ENCODE measurements around the gene GASK1B. TPM values are rescaled to one million over a fixed set of nuclear protein-coding genes. Genes with fewer than 3 reads are reported as not detected.

The GASK1B gene
- total RNA-seq, 2 donors from 2014 or later = 15.5 to 22.3 TPM

DNA sequence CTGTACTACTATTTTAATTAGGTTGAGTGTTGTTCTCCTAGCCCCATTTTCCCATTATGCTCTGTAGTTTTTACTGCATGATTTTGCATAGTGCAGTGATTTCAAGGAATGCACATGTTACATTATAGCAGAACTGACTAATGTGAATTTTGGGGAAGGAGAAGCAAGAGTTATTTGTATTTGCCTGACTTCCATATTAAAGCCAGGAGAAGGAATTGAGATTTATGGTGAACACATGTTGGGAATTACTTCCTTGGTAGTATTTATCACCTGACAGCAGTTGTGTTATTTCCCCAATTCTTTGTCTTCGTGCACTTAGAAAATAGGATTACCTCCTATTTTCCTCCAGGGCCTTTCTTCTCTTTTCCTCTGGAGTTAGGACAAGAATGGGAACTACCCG, 40.6 kb upstream of the GASK1B start:
- intact Hi-C loops (cut with DNase I) = no loop called here
- Histone ChIP-seq H3K4me3 (no peak overlapping the region), H3K4me1 (peaks cover 15% of the 10 kb centered on the region), H3K9me3 (no peaks in the 10 kb centered on the region), H3K36me3 (replicated peaks in 1 of 2; ENCODE audit: insufficient read depth in 1 of 2, low read depth in 2 of 2) (no peaks in the 10 kb centered on the region), H3K27me3 (no peaks in the 10 kb centered on the region), H3K27ac (no peak overlapping the region)
- no peak for ATAC-seq
- no peak for DNase-seq
- TF ChIP-seq, protein P1, sequence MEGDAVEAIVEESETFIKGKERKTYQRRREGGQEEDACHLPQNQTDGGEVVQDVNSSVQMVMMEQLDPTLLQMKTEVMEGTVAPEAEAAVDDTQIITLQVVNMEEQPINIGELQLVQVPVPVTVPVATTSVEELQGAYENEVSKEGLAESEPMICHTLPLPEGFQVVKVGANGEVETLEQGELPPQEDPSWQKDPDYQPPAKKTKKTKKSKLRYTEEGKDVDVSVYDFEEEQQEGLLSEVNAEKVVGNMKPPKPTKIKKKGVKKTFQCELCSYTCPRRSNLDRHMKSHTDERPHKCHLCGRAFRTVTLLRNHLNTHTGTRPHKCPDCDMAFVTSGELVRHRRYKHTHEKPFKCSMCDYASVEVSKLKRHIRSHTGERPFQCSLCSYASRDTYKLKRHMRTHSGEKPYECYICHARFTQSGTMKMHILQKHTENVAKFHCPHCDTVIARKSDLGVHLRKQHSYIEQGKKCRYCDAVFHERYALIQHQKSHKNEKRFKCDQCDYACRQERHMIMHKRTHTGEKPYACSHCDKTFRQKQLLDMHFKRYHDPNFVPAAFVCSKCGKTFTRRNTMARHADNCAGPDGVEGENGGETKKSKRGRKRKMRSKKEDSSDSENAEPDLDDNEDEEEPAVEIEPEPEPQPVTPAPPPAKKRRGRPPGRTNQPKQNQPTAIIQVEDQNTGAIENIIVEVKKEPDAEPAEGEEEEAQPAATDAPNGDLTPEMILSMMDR (IDR thresholded peaks at IDR 0.05) = no peak
- TF ChIP-seq POLR2A (IDR thresholded peaks at IDR 0.05) = no peak
- WGBS, 2 donors = 82 to 94% methylated on average over 2 of the region's 2 CpGs

DNA sequence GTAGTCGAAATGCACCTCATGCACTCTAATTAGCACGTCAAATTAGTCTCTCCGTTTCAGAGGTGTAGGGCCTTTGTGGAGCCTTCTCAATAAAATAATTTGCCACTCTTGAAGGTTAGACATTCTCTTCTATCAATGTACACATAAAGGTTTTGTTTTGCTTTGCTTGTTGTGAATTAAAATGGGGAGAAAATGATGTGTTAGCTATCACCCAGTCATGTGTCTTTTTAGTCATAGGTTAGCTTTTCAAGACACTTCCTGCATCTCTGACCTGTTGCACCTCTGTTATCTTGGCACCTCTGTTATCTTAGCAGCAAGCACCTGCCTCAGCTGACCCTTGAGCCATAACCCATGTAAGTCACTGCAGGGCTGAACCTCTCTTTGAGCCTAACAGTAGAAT, 38.4 kb upstream of the GASK1B start:
- Histone ChIP-seq H3K27ac (peak overlapping the region in 3 of 4 donors; percentile 87 to 97 (median 90)), H3K4me1 (peaks cover 15% of the 10 kb centered on the region), H3K27me3 (no peaks in the 10 kb centered on the region), H3K4me3 (no peak overlapping the region), H3K9me3 (no peaks in the 10 kb centered on the region), H3K36me3 (replicated peaks in 1 of 2; ENCODE audit: insufficient read depth in 1 of 2, low read depth in 2 of 2) (no peaks in the 10 kb centered on the region)
- WGBS, 2 donors = 0 to 22% methylated on average over 3 of the region's 3 CpGs
- intact Hi-C loops (cut with DNase I) = no loop called here
- no peak for ATAC-seq
- no peak for TF ChIP-seq POLR2A (IDR thresholded peaks at IDR 0.05)
- TF ChIP-seq, protein P1 (IDR thresholded peaks at IDR 0.05) = no peak
- peak; percentile 20 to 53 (median 34) for DNase-seq

DNA sequence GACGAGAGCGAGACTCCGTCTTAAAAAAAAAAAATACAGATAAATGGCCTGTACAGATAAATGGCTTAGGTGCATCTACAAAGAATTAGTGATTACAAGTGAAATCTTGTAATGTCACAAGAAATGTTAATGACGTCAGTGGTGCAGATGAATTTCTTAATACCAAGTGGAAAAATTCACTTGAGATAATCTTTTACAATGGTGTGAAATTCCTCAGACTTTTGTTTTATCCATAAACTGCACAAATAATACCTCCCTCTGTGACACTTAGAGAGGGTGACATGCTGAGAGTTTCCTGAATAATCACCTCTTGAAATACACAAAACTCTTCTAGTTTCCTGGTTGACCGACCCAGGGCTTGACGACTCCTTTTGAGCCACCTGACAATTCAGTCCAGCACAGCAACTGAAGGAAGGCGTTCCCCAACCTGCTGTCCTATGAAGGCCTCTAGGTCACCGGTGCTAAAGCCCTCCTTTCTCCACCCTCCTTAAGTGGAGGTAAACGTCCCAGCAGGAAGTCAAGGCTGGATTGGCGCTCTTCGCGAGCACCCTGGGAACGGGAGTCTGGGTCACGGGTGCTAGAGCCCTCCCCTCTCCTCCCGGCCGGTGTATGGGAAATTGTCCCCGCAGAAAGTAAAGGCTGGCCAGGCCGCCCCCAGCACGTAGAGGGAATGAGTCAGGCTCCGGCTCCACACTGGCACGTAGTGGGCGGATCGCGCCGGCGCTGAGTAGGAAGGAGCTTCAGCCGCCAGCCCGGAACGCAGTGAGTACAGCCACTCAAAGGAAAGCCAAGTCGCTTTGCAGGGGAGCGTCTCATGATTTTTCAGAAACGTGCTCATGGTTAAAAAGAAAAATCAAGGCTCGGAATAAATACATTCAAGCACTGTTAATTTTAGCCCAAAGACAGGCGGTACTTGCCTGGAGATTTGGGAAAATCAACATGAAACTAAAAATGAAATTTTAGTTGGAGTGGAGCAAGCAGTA, 37.3 kb upstream of the GASK1B start, which contains the start of gene TMEM144:
TSS of gene TMEM144 (plus strand) at position 662 of the 983 bp plus-strand sequence. CDS start 2,182 bp downstream, outside the sequence.
- WGBS, 2 donors = 6 to 10% methylated on average over 32 to 34 of the region's 34 CpGs
- peak; percentile 98 for ATAC-seq
- intact Hi-C loops (cut with DNase I) = no loop called here
- Histone ChIP-seq H3K36me3 (replicated peaks in 1 of 2; ENCODE audit: insufficient read depth in 1 of 2, low read depth in 2 of 2) (no peaks in the 10 kb centered on the region), H3K9me3 (no peaks in the 10 kb centered on the region), H3K4me1 (peaks cover 15% of the 10 kb centered on the region), H3K27ac (peak within 1 kb of the TSS; percentile 87 to 97 (median 89)), H3K27me3 (no peaks in the 10 kb centered on the region), H3K4me3 (no peak within 1 kb of the TSS)
- DNase-seq = peak; percentile 94 to 96 (median 95)
- peak; percentile 68 to 94 (median 94) for TF ChIP-seq POLR2A (IDR thresholded peaks at IDR 0.05)
- TF ChIP-seq, protein P1 (IDR thresholded peaks at IDR 0.05) = peak in 5 of 7 experiments; percentile 5 to 35 (median 27)

- Histone ChIP-seq H3K27me3 (no peaks in the 10 kb centered on the region), H3K36me3 (replicated peaks in 1 of 2; ENCODE audit: insufficient read depth in 1 of 2, low read depth in 2 of 2) (no peaks in the 10 kb centered on the region), H3K9me3 (no peaks in the 10 kb centered on the region), H3K4me1 (peaks cover 15% of the 10 kb centered on the region), H3K4me3 (no peak overlapping the region), H3K27ac (peak overlapping the region in 3 of 4 donors; percentile 87 to 97 (median 90))
- 74 to 90% methylated on average over 5 of the region's 5 CpGs for WGBS, 2 donors
- DNase-seq = peak in 1 of 4 donors; percentile 10
- ATAC-seq = no peak
- intact Hi-C loops (cut with DNase I) = no loop called here
- TF ChIP-seq, protein P1 (IDR thresholded peaks at IDR 0.05) = no peak
- TF ChIP-seq POLR2A (IDR thresholded peaks at IDR 0.05) = no peak
These were observed 36.3 kb upstream of the GASK1B start for GRCh38 chr4:158208963-158209640.
